GM21723 (cell line): ENCODE data around the gene CPLX1.

ENCODE experiments used
- ATAC-seq: cut with Tn5 transposase; IDR thresholded peaks from one replicate; pipeline ENCODE4 v1.9.1; 2021; ENCODE audit warnings: mild to moderate bottlenecking, moderate library complexity; ENCODE audit not compliant: unreplicated experiment

CPLX1 gene

GRCh38 chr4:825971-826330, at the start of gene CPLX1:
Gene CPLX1 (minus strand): TSS chr4:826129. CDS start chr4:824522, 1,607 bp downstream.
- ATAC-seq, result no peak

- no peak for ATAC-seq
These were observed 49.3 kb upstream of the CPLX1 start for GRCh38 chr4:874971-875817.

DNA sequence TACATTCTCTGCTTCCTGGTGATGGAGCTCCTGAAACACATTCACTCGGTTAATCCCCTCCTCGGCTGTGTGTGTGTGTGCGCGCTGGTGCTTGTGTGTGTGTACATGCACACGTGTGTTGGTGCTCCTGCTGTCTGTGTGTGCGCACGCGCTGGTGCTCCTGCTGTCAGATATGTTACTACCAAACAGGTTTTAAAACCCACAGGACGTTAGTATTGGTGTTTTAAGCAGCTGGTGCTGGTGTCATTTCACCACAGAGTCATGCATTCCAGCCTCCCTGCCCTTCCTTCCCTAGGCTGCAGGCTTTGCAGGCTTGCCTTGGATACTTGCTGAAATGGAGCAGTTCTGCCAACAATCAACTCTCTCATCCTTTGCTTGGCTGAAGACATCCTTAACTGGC, 48.1 kb upstream of the CPLX1 start:
- ATAC-seq, result no peak

- ATAC-seq, result no peak
These were observed 46.5 kb upstream of the CPLX1 start for GRCh38 chr4:872241-872981.

DNA sequence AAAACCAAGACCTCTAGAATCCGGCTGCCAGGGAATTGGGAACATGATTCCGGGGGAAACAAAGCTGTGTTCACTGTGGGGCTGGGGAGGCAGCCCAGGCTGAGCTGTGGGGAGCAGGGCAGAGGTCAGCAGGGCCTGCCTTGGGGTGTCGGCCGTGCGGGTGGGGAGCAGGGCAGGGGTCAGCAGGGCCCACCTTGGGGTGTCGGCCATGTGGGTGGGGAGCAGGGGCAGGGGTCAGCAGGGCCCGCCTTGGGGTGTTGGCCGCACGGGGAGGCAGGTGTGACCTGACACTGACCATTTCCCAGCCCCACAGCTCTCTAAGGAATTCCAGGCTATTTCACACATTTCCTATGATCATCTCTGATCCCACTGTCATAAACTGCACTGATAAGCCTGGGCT, 45.6 kb upstream of the CPLX1 start:
- ATAC-seq, result no peak

DNA sequence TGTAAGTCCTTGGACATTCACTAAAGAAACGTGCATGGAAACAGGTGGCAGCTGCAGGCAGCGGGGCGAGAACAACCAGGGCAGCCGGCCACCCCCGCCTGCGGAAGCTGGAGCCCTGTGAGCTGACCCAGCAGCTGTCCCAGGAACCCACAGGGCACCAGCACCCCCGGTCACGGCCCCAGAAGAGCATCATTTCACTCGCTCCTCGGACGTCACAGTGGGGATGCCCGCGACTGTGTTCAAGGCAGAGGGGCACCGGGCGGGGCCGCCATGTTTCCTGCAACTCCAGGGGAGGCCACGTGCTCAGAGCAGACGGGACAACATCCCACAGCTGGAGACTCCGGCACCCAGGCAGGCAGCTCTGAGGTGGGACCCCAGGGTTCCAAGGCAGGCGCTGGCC, 45.0 kb upstream of the CPLX1 start:
- ATAC-seq, result no peak

DNA sequence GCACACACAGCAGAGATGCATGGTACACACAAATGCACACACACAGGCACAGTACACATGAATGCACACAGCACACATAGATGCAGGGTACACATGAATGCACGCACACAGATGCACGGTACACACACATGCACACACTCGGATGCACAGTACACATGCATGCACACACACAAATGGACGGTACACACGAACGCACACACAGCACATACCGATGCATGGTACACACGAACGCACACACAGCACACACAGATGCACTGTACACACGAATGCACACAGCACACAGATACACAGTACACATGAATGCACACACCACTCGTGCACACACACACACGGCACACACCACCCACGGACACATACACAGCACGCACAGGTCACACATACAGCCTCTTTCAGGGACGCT, 43.8 kb upstream of the CPLX1 start:
- no peak for ATAC-seq

- ATAC-seq, result no peak
These were observed 42.5 kb upstream of the CPLX1 start for GRCh38 chr4:868421-868820.

DNA sequence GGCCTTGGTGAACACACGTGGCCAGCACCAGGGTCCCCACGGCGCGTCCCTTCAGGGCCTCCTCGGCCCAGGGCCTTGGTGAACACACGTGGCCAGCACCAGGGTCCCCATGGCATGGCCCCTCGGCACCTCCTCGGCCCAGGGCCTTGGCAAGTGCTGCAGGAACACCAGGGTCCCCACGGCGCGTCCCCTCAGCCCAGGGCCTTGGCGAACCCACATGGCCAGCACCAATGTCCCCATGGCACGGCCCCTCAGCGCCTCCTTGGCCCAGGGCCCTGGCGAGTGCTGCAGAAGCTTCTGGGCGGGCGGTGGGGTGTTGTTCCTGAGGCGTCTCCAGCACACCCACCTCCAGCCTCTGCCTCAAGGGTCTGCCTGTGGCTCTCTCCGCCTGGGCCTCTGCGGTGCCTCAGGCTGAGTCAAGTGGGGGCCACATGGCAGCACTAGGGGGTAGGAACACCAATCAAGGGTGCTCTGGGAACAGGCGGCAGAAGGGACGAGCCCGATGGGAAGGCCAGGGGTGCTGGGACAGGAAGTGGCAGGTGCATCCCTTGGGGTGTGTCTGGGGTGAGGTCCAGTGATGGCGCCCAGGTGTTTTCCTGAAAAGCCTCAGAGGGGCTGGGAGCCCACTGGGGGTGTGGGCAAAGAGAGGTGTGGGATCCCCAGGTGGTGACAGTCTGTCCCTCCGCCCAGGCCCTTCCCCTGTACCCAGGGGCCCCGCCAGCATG, 41.8 kb upstream of the CPLX1 start:
- ATAC-seq, result no peak

DNA sequence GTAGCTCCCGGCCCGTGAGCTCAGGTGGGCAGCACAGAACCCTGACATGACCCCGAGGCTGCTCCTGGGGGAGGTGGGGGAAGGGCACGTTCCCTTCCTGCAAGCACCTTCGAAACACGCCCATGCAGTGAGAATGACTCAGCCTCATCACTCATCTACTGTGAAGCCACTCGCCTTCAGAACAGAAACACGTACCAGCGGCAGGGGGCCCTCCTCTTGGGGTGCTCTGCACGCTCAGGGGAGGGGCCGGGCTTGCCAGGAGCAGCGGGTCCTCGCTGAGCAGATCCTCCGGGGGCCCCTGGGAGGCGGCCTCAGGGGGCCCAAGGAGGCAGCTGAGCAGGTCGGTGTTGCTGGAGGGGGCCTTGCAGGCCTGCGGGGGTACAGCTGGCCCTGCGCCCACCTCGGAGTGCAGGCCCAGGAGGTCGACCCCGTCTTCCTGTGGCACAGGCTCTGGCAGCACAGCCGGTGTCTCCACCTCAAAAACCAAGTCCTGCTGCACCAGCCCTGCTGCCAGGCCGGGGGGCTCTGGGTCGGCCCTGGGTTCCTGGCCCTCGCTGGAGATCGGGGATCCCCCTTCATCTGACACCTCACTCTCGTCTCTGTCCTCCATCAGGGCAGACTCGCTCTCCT, 40.9 kb upstream of the CPLX1 start:
- ATAC-seq, result no peak

DNA sequence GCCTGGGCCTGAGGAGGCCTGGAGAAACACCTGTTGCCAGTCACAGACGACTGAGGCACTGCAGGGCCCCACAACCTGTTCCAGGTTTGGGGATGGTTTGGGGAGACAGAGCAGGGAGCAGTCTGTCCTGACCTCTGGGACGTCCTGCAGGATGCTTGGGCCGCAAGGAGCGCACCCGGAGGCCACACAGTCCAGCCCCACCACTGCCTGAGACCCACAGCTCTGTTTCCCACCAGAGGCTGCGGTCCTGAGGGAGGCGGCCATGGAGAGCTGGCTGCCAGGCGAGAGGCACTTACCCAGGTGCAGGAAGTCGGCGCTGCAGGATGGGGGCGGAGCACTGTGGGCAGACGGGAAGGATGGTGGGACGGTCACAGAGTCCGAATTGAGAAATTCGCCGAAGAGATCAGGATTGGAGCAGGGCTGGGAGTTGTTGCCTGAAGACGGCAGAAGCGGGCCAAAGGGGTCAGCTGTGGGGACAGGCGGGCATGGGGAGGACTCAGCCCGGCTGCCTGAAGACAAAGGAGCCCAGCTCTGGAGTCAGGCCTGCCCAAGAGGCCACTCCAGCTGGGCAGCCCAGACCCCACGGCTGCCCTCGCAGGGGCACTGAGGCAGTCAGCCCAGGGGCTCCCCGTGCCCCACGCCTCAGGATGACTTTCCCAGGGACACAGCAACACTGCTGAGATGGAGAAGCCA, 40.3 kb upstream of the CPLX1 start:
- no peak for ATAC-seq

DNA sequence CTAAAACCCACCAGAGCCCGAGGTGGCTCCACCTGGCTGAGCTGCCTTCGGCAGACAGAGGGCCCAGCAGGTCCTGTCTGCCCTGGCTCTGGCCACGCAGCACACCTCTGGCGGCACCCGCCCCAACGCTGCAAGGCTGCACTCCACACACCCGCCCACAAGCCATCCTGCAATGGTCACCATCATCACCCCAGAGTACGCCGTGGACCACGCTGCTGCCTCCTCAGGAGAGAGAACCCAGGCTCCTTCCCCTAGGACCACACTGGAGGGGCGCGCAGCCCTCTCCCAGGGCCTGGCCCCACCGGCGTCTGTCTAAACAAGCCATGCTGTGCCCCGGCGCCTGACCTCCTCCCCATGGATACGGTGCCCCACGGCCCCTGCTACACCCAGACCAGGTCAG, 39.6 kb upstream of the CPLX1 start:
- ATAC-seq, result no peak

DNA sequence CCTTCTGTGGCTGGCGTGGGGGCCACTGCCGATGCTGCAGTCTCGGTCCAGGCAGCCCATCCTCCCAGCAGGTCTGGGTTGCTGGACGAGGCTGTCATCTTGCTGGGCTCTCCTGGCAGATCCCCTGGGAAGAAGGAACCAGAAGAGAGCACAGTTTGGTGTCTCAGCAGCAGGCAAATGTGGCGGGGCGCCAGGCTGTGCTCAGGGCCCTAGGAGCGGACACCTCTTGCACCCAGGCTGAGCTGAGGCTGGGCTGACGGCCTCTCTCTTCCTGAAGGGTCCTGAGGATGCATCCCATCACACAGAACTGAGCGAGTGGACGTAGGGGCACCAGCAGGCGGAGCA, 39.2 kb upstream of the CPLX1 start:
- no peak for ATAC-seq

GRCh38 chr4:864456-865120, 38.7 kb upstream of the CPLX1 start:
- no peak for ATAC-seq

- ATAC-seq, result no peak
These were observed 34.6 kb upstream of the CPLX1 start for GRCh38 chr4:860561-860960.

DNA sequence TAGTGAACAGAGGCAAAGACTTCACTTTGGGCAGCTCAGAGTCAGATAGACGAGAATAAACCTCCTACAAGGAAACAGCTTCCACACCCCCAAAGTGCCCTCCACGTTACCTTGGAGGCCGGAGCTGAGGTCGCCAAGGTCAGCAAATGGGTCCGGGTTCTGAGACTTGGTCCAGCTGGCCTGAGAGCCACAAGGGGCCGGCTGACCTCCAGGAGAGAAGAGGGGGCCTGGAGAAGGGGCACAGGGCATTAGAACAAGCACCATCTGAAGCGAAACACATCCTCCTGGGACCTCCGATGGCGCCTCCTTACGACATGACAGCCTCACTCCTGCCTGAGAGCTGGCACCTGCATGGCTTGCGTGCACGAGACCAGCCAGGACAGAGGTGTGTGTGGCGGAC, 33.6 kb upstream of the CPLX1 start:
- ATAC-seq, result no peak

DNA sequence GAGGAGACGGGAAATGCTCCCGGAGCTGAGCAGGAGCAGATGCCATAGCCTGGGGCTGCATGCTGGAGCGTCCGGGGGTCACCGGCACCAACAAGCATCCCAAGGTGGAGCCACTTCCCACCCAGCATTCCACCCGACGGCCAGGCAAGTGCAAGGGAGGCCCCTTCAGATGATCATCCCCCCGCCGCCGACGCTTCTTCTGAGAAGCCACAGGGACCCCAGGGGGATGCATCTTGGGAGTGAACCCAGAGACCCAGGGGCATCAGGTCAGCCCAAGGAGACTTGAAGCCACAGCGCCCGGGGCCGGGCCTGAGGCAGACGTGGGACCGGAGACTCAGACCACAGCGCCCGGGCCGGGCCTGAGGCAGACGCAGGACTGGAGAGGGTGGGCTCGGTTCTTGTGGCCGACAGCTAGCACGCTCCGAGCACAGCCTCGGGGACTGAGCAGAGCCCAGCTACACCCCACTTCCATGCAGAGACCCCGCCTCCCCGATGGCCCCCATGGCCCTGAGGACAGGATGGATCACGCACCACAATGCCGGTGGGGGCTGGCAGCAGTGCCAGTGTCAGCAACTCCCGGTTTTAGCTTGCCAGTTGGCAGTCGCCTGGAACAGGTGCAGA, 33.0 kb upstream of the CPLX1 start:
- ATAC-seq, result no peak

DNA sequence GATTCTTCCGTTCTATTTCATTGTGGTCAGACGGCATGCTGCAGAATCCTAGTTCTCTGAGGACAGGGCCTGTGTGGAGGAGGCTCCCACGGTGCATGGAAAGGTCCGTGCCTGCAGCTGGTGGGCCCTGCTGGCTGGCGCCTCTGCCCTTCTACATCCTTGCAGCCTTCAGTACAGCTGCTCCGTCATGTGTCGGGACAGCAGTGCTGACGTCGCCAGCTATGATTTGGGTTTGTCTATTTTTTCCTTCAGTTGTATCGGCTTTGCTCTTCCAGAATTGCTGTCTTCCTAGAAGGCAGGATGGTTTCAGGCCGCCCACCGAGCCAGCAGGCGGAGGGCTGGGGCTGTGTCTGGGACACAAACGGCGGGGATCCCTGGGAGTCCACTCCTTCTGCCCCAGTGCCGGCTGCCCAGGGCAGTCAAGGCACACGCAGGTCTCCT, 32.1 kb upstream of the CPLX1 start:
- ATAC-seq, result no peak

DNA sequence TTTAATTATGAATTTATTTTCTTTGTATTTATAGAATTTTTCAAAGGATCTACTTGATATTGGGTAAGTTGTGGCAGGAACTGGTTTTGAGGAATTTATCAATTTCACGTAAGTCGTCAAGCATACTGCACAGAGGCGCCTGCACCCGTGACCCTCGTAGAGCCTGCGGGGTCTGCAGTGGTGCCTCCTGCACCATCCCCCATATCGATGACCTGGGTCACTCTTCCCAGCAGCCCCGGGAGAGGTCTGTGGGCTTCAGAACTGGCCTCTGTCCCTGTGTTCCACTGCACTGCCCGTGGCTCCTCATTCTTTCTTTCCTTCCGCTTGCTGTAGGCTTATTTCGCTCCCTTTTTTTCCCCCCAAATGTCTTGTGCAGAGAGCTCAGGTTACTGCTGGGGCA, 31.5 kb upstream of the CPLX1 start:
- ATAC-seq, result no peak
